ACC112 (cell line): ENCODE results near the gene TEKTIP1.

ENCODE experiments used
- H2AFZ ChIP-seq: fragments of 200-600 bp; sonication (generic); one replicate; pipeline ENCODE4 v1.6.0; 2017; ENCODE audit warnings: antibody characterized with exemption, low read length; ENCODE audit not compliant: unreplicated experiment
- H3K27ac ChIP-seq: fragments of 200-600 bp; sonication (generic); 2 replicates; pipeline ENCODE4 v1.5.1; 2014; ENCODE audit warnings: low read depth, mild to moderate bottlenecking, antibody characterized with exemption, low read length, moderate library complexity
- H3K27me3 ChIP-seq: fragments of 200-600 bp; sonication (generic); 2 replicates; pipeline ENCODE4 v1.6.1; 2014; ENCODE audit warnings: mild to moderate bottlenecking, antibody characterized with exemption, low read length, moderate library complexity, mixed read lengths; ENCODE audit not compliant: insufficient read depth
- H3K36me3 ChIP-seq: fragments of 200-600 bp; sonication (generic); 2 replicates; pipeline ENCODE4 v1.6.1; 2016; ENCODE audit warnings: mild to moderate bottlenecking, antibody characterized with exemption, low read length, moderate library complexity, mixed read lengths; ENCODE audit not compliant: insufficient read depth
- H3K4me1 ChIP-seq: fragments of 200-600 bp; sonication (generic); one replicate; pipeline ENCODE4 v1.6.1; 2016; ENCODE audit warnings: low read length, mixed read lengths; ENCODE audit not compliant: insufficient read depth, unreplicated experiment, control insufficient read depth
- H3K4me3 ChIP-seq: fragments of 200-600 bp; sonication (generic); 2 replicates; pipeline ENCODE4 v1.5.1; 2014; ENCODE audit warnings: mild to moderate bottlenecking, low read depth, low read length
- H3K79me2 ChIP-seq: fragments of 200-600 bp; sonication (generic); one replicate; pipeline ENCODE4 v1.6.0; 2016; ENCODE audit warnings: low read length; ENCODE audit not compliant: control insufficient read depth, unreplicated experiment, insufficient read depth

The TEKTIP1 gene

DNA sequence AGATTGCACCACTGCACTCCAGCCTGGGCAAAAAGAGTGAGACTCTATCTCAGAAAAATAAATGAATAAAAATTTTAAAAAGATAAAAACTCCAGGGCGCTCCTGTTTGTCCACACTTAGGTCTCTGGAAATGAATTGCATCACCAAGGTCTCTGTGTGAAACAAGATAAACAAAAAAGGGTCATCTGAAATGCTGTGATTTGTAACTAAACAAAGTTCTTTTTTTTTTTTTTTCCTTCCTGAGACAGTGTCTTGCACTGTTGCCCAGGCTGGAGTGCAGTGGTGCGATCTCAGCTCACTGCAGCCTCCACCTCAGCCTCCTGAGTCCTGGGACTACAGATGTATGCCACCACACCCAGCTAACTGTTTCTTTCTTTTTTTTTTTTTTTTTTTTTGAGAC lies 21.3 kb upstream of the TEKTIP1 start:
- Histone ChIP-seq H2AFZ (no peak overlapping the region), H3K27ac (no peak overlapping the region), H3K79me2 (peaks cover 61% of the 10 kb centered on the region), H3K4me1 (peaks cover 5% of the 10 kb centered on the region), H3K4me3 (no peak overlapping the region), H3K27me3 (no peaks in the 10 kb centered on the region), H3K36me3 (no peaks in the 10 kb centered on the region)

DNA sequence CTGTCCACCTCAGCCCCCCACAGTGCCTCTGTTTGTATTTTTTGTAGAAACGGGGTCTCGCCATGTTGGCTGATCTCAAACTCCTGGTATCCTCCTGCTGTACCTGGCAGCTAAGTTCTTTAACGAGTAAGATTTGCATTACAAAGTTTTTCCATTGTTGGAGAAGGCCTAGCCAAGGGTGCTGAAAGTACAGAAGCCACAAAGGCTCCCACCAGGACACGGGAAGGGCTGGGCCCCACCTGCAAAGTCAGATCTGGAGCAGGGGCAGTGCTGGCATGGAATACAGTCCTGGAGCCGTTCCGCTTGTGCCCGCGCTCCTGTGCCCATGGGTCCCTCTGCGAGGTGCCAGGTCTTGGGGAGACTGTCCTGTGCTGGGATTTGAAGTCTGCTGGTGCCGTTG lies 20.7 kb upstream of the TEKTIP1 start:
- H3K4me3 ChIP-seq: no peak overlapping the region

DNA sequence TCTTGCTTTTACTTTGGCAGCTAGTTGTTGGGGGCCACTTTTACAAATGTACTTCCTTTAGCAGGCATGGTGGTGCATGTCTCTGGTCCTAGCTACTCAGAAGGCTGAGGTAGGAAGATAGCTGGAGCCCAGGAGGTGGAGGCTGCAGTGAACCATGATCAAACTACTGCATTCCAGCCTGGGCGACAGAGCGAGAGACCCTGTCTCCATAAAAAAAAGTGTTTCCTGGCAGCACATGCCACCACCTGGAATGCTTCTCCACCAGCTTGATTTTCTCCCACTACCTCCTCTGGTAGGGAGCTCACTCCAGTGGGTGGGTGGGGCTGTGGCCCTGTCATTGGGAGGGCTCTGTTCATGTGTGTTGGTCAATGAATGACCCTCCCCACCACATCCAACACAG lies 20.3 kb upstream of the TEKTIP1 start:
- H3K27ac ChIP-seq: no peak overlapping the region

More for the DNA sequence above, 20.7 kb upstream of the TEKTIP1 start:
- Histone ChIP-seq H3K36me3 (no peaks in the 10 kb centered on the region), H3K27me3 (no peaks in the 10 kb centered on the region), H3K4me1 (peaks cover 5% of the 10 kb centered on the region), H3K27ac (no peak overlapping the region), H3K79me2 (peaks cover 55% of the 10 kb centered on the region), H2AFZ (no peak overlapping the region)

DNA sequence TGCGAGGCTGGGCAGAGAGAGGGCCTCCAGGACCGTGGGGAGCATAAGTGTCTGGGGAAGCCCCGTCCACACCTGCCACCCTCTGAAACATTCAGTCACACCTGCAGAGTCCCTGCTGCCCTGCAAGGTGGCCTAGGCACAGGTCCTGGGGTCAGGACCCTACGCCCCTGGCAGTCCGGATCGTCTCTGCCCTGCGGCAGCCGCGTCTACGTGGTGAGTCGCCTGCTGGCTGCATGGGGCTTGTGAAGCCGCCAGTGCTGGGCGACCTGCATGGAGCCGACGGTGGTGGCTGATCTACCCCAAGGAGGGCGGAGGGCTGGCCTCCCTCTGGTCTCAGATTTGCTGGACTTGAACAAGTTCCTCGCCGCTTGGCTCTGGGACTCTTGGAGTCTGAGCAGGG lies 19.8 kb upstream of the TEKTIP1 start:
- no peak overlapping the region for H3K4me3 ChIP-seq
- no peaks in the 10 kb centered on the region for H3K4me1 ChIP-seq
- H3K27ac ChIP-seq: no peak overlapping the region
- no peaks in the 10 kb centered on the region for H3K27me3 ChIP-seq
- peaks cover 46% of the 10 kb centered on the region for H3K79me2 ChIP-seq
- no peak overlapping the region for H2AFZ ChIP-seq
- H3K36me3 ChIP-seq: no peaks in the 10 kb centered on the region

More for the DNA sequence above, 20.3 kb upstream of the TEKTIP1 start:
- Histone ChIP-seq H3K4me3 (no peak overlapping the region), H3K27me3 (no peaks in the 10 kb centered on the region), H3K36me3 (no peaks in the 10 kb centered on the region), H3K79me2 (peaks cover 51% of the 10 kb centered on the region), H3K4me1 (peaks cover 3% of the 10 kb centered on the region), H2AFZ (no peak overlapping the region)

DNA sequence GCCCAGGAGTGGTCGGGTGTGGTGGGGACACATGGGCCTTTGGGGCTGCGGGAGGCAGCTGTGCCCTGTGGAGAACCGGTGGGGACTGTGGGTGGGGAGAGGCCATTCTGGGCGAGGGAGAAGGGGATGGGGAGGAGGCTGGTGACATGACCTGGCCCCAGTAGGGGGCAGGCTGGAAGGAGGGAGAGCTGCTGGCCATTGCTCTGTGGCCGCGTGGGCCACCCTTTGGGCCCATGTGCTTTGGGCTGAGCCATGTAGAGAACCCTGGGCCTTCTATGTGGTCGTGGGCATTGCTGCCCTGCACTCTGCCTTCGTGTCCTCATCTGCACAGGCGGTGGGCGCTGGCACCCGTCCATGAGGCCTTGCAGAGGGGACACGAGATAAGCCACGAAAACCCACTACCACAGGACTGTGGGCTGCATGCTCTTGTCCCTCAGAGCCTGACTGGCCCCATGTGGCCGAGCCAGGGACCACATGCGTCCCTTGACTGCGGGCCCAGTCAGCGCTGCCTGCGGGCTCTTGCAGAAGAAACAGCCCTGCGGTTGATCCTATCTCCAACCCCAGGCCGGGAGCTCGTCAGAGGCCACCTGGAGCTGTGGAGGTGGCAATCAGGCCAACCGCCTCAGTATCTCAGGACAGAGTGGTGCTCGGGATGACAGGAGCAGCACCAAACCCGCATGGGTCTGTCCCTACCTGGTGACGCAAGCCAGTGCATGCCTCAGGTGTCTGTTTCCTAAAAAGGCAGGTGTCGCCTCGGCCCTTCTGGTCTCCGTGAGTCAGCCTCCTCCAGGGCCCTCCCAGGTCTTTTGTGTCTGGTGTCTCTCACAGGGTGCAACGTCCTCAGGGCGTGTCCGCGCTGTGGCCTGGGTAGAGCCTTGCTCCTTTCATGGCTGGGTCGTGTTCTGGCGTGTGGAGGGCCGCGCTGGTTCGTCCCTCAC lies 18.5 kb upstream of the TEKTIP1 start:
- H3K27ac ChIP-seq: no peak overlapping the region
- no peaks in the 10 kb centered on the region for H3K4me1 ChIP-seq
- H3K27me3 ChIP-seq: no peaks in the 10 kb centered on the region
- H3K4me3 ChIP-seq: no peak overlapping the region
- H3K36me3 ChIP-seq: no peaks in the 10 kb centered on the region
- no peak overlapping the region for H2AFZ ChIP-seq
- peaks cover 35% of the 10 kb centered on the region for H3K79me2 ChIP-seq

DNA sequence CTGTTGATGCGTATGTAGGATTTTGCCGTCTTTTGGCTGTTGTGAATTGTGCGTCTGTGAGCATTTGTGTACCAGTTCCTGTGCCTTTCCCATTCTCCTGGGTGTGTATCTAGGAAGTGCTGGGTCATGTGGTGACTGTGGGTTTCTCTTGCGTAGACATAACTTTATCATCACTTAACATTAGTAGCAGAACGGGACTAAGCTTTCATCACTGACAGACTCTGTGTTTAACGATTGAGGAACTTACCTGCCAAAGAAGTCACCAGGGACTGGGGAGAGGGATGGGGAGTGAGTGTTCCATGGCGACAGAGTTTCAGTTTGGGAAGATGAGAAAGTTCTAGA lies 17.9 kb upstream of the TEKTIP1 start:
- Histone ChIP-seq H3K79me2 (peaks cover 29% of the 10 kb centered on the region), H3K36me3 (no peaks in the 10 kb centered on the region)

DNA sequence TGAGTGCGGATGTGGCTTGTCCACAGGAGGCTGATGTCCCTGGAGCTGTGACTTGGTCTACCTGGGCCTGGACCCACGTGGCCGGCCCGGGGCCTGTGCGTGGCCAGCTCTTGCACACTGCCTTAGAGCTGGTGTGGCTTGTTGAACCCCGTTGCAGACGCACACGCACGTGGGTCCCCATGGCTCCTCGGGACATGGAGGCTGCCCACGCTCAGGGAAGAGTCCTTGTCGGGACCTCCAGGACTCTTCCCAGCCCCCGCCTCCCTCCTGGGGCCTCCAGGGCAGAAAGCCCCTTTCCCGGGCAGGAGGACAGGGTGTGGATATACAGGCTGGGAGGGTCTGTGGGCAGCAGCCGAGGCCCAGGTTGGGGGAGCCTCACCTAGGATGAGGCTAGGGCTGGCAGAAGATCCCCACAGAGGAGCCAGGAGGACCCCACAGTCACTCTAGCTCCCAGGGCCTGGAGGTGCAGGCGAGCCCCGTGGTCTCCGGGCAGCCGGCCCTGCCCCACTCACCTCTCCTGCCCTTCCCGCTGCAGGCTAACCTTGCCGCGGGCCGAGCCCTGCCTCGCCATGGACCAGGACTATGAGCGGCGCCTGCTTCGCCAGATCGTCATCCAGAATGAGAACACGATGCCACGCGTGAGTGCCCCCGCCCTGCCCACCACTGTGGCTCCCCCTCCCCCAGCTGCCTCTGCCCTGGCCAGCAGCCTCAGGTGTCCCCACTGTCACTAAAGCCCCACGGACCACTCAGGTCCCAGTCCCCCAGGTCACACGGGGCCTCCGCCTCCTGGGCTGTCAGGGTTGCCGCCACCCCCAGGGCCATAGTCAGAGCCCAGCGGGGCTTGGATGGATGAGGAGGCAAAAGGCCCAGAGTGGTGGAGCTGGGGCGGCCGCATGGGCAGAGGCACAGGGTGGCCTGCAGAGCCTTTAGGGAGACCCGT lies 16.3 kb upstream of the TEKTIP1 start:
- H3K36me3 ChIP-seq: no peaks in the 10 kb centered on the region
- no peak overlapping the region for H3K4me3 ChIP-seq
- H2AFZ ChIP-seq: no peak overlapping the region
- no peaks in the 10 kb centered on the region for H3K27me3 ChIP-seq
- peaks cover 20% of the 10 kb centered on the region for H3K79me2 ChIP-seq
- no peaks in the 10 kb centered on the region for H3K4me1 ChIP-seq
- no peak overlapping the region for H3K27ac ChIP-seq

More for the DNA sequence above, 17.9 kb upstream of the TEKTIP1 start:
- Histone ChIP-seq H3K4me3 (no peak overlapping the region), H3K4me1 (no peaks in the 10 kb centered on the region), H3K27ac (no peak overlapping the region), H3K27me3 (no peaks in the 10 kb centered on the region), H2AFZ (no peak overlapping the region)

DNA sequence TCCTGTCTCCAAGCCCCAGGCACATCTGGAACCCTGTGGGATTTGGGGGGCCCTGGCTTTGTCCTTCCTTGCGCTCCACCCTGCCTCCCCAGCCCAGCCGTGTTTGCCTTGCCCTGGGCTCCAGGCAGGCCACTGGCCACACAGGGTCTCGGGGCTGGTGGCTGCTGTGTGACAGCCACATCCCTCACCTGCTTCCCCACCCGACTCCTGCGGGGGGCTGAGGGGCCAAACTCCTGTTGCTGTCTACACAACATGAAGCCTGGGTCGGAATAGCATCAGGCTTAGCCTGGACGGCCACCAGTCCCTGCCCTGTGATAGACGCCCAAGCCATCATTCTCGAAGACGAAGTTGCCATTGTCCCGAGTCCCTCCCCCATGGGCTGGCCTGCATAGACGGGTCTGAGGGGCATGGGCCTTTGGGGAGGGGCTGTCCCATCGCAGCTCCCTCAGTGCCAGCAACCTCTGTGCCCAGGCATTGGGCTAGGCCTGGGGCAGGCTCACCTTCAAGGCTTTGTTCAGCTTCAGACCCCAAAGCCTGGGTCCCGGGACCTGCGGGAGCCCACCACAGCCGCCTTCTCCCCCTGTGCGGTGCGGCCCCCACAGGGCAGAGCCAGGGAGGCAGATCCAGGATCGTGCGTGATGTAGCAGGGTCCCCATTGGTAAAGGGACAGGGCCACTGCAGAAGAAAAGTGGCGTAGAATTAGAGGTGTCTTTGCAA lies 15.5 kb upstream of the TEKTIP1 start:
- no peaks in the 10 kb centered on the region for H3K4me1 ChIP-seq
- H3K4me3 ChIP-seq: no peak overlapping the region
- no peaks in the 10 kb centered on the region for H3K36me3 ChIP-seq
- H2AFZ ChIP-seq: no peak overlapping the region
- no peak overlapping the region for H3K27ac ChIP-seq
- H3K79me2 ChIP-seq: peaks cover 15% of the 10 kb centered on the region
- no peaks in the 10 kb centered on the region for H3K27me3 ChIP-seq

DNA sequence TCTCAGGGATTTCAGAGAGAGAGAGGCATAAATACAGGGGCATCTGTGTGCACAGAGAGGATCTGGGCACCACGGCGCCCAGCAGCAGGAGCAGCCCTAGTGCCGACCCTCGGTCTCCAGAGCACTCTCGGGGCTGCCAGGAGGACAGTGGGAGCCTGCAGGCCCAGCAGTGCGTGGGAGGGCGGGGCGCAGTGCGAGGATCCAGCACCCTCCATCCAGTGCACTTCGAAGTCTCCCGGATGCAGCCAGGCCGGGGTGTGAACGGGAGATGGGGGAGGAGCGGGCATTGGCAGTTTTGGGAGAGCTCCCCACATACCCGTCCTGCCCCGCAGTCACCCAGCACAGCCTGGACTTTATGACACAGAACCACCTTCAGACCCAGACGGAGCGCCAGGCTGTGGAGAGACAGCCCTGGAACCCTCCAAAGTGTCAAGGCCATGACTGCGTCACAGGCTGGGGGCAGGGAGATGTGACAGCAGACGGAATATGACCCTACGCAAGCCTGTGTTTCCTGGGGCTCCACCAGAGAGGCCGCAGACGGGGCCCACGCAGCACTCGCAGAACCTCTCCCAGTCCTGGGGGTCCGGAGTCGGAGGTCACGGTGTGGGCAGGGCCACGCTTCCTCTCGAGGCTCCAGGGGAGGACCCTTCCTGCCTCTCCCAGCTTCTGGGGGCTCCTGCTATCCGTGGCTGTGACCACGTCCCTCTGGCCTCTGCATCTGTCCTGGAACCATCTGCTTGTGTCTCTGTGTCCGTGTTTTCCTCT lies 14.7 kb upstream of the TEKTIP1 start:
- Histone ChIP-seq H3K4me3 (no peak overlapping the region), H2AFZ (no peak overlapping the region), H3K79me2 (peaks cover 11% of the 10 kb centered on the region), H3K4me1 (no peaks in the 10 kb centered on the region), H3K27me3 (no peaks in the 10 kb centered on the region), H3K36me3 (no peaks in the 10 kb centered on the region), H3K27ac (no peak overlapping the region)
